Keratinocyte (primary cell): ENCODE data around the gene TMEM169. TPM values are rescaled to one million over a fixed set of nuclear protein-coding genes. Genes with fewer than 3 reads are reported as not detected.

ENCODE experiments used
- DNase-seq: peaks from one replicate; pipeline ENCODE4 v3.0.0-alpha.2; 2011; ENCODE audit warnings: low read depth, missing footprints, low spot score
- FAIRE-seq: peaks from 2 replicates; lab custom pipeline; 2011; peaks lifted over from hg19 to GRCh38; lab: Jason Lieb, UNC
- H2AFZ ChIP-seq: 2 replicates; pipeline ENCODE4 v1.6.0; 2012; ENCODE audit warnings: low read length, control low read depth, inconsistent platforms; ENCODE audit not compliant: control insufficient read depth
- H3K27ac ChIP-seq: 2 replicates; pipeline ENCODE4 v1.5.1; 2011; ENCODE audit warnings: low read length; ENCODE audit not compliant: control insufficient read depth, insufficient read depth
- H3K27me3 ChIP-seq: 3 replicates; pipeline ENCODE4 v1.6.0; 2011; ENCODE audit warnings: low read length; ENCODE audit not compliant: control insufficient read depth, insufficient read depth; ENCODE audit errors: extremely low read depth
- H3K36me3 ChIP-seq, 2 experiments: 2 replicates in 1 of 2; 3 replicates in 1 of 2; pipeline ENCODE4 v1.5.1; 2011; ENCODE audit warnings: low read length in 2 of 2, mild to moderate bottlenecking in 1 of 2; ENCODE audit not compliant: control insufficient read depth in 2 of 2, insufficient read depth in 2 of 2; ENCODE audit errors: extremely low read depth in 1 of 2
- H3K4me1 ChIP-seq: 3 replicates; pipeline ENCODE4 v1.5.1; 2011; ENCODE audit warnings: low read length; ENCODE audit not compliant: control insufficient read depth, insufficient read depth; ENCODE audit errors: extremely low read depth
- H3K4me2 ChIP-seq: 3 replicates; pipeline ENCODE4 v1.6.0; 2011; ENCODE audit warnings: low read depth, low read length; ENCODE audit not compliant: control insufficient read depth, insufficient read depth; ENCODE audit errors: extremely low read depth
- H3K4me3 ChIP-seq, 3 experiments: fragments of 200-600 bp in 1 of 3; sonication (generic) in 1 of 3; 2 replicates in 2 of 3; 3 replicates in 1 of 3; pipeline ENCODE4 v1.5.1; 2011 to 2016; ENCODE audit warnings: low read length in 3 of 3, mild to moderate bottlenecking in 3 of 3, control low read depth in 2 of 3, inconsistent platforms in 1 of 3, low read depth in 1 of 3, mixed read lengths in 1 of 3, mixed run types in 1 of 3, moderate library complexity in 1 of 3; ENCODE audit not compliant: control insufficient read depth in 2 of 3, insufficient read depth in 2 of 3; ENCODE audit errors: extremely low read depth in 1 of 3
- H3K79me2 ChIP-seq: 2 replicates; pipeline ENCODE4 v1.6.0; 2012; ENCODE audit warnings: low read length; ENCODE audit not compliant: control insufficient read depth, insufficient read depth
- H3K9ac ChIP-seq: 3 replicates; pipeline ENCODE4 v1.6.0; 2011; ENCODE audit warnings: low read length; ENCODE audit not compliant: control insufficient read depth, insufficient read depth; ENCODE audit errors: extremely low read depth
- H3K9me1 ChIP-seq: 3 replicates; pipeline ENCODE4 v1.6.0; 2011; ENCODE audit warnings: low read length; ENCODE audit not compliant: control insufficient read depth, insufficient read depth; ENCODE audit errors: extremely low read depth
- H3K9me3 ChIP-seq: 2 replicates; pipeline ENCODE4 v1.5.1; 2012; ENCODE audit warnings: low read depth, low read length; ENCODE audit not compliant: control insufficient read depth
- H4K20me1 ChIP-seq: 3 replicates; pipeline ENCODE4 v1.6.0; 2011; ENCODE audit warnings: low read length; ENCODE audit not compliant: control insufficient read depth, insufficient read depth; ENCODE audit errors: extremely low read depth
- CTCF ChIP-seq, 3 experiments: IDR thresholded peaks in 1 of 3; conservative IDR thresholded peaks in 1 of 3; optimal IDR thresholded peaks in 1 of 3; 2 replicates in 2 of 3; 3 replicates in 1 of 3; pipeline versions ENCODE3 to v1.5.1; 2011; ENCODE audit warnings: low read length in 3 of 3, mild to moderate bottlenecking in 3 of 3, moderate library complexity in 2 of 3, control low read depth in 1 of 3, inconsistent platforms in 1 of 3; ENCODE audit not compliant: insufficient read depth in 2 of 3; ENCODE audit errors: extremely low read depth in 1 of 3
- EZH2 ChIP-seq: IDR thresholded peaks from one replicate; pipeline ENCODE4 v1.6.1; 2012; ENCODE audit warnings: inconsistent platforms, mild to moderate bottlenecking, low read length, moderate library complexity
- dilution Hi-C: fragments of 300-500 bp; cut with MboI; formaldehyde crosslinking; loops from one replicate; pipeline ENCODE4 v1.7.0; 2020; ENCODE audit warnings: low sequenced_read_pairs; ENCODE audit not compliant: extremely low pct_ligation_motif_present
- polyA plus RNA-seq, 5 experiments: library from polyadenylated mRNA; depleted of rRNA in 3 of 5; stranded (reverse) in 3 of 5; stranded (forward) in 1 of 5; unstranded in 1 of 5; fragments of >200 nt; gene quantifications; 1 replicate in 1 of 5; 2 replicates in 3 of 5; 3 replicates in 1 of 5; pipeline versions ENCODE4 v1.2.1 to v1.2.3, GENCODE V29; 2011 to 2012; ENCODE audit warnings: missing spikeins in 2 of 5, low read depth in 1 of 5, low replicate concordance in 1 of 5

The TMEM169 gene
- polyA plus RNA-seq, 1 donor (not counting 4 experiments of a cell fraction or from before 2014, with no cell fraction given), result not detected

GRCh38 chr2:216116418-216116817 is 34.7 kb downstream of the TMEM169 start:
- Histone ChIP-seq H3K9ac (no peak overlapping the region), H4K20me1 (no peaks in the 10 kb centered on the region), H3K9me1 (no peaks in the 10 kb centered on the region), H3K79me2 (peaks cover 70% of the 10 kb centered on the region), H3K4me1 (peaks cover 9% of the 10 kb centered on the region), H3K4me2 (no peak overlapping the region), H3K9me3 (no peaks in the 10 kb centered on the region), H3K36me3 (peaks cover 34 to 43% of the 10 kb centered on the region in 2 experiments), H3K4me3 (no peak overlapping the region), H3K27ac (no peak overlapping the region), H2AFZ (no peak overlapping the region), H3K27me3 (no peaks in the 10 kb centered on the region)
- dilution Hi-C loops, result no loop called here
- DNase-seq (no peak), FAIRE-seq (no peak)
- TF ChIP-seq EZH2 (no peak), CTCF (optimal IDR thresholded peaks at IDR 0.05 in 1 of 3, IDR thresholded peaks at IDR 0.05 in 1 of 3, conservative IDR thresholded peaks at IDR 0.05 in 1 of 3; ENCODE audit: extremely low read depth in 1 of 3, insufficient read depth in 2 of 3, low read length in 3 of 3) (no peak)

GRCh38 chr2:216117561-216118340 is 36.0 kb downstream of the TMEM169 start:
- Histone ChIP-seq H3K9ac (no peak overlapping the region), H3K9me3 (no peaks in the 10 kb centered on the region), H3K4me1 (peaks cover 6% of the 10 kb centered on the region), H4K20me1 (no peaks in the 10 kb centered on the region), H3K36me3 (peaks cover 34 to 42% of the 10 kb centered on the region in 2 experiments), H3K79me2 (peaks cover 64% of the 10 kb centered on the region), H3K4me3 (no peak overlapping the region), H3K27ac (no peak overlapping the region), H2AFZ (no peak overlapping the region), H3K27me3 (no peaks in the 10 kb centered on the region), H3K4me2 (no peak overlapping the region), H3K9me1 (no peaks in the 10 kb centered on the region)
- dilution Hi-C loops, result no loop called here
- no peak for DNase-seq
- no peak for FAIRE-seq
- TF ChIP-seq EZH2, result no peak
- no peak for TF ChIP-seq CTCF (optimal IDR thresholded peaks at IDR 0.05 in 1 of 3, IDR thresholded peaks at IDR 0.05 in 1 of 3, conservative IDR thresholded peaks at IDR 0.05 in 1 of 3; ENCODE audit: extremely low read depth in 1 of 3, insufficient read depth in 2 of 3, low read length in 3 of 3)
